Gastrocnemius medialis (tissue), 4 donors: ENCODE results near the gene PDZD4.

ENCODE experiments used
- POLR2A ChIP-seq, 2 donors: fragments of 450-650 bp; IDR thresholded peaks; one replicate each; pipeline ENCODE4 v1.6.1; 2017; ENCODE audit warnings: antibody characterized with exemption in 2 of 2, mild to moderate bottlenecking in 2 of 2, moderate library complexity in 2 of 2
- TF ChIP-seq, protein P1 (sequence below), 5 experiments: fragments of 450-650 bp in 3 of 5; fragments of 200-600 bp in 2 of 5; sonication (generic) in 2 of 5; IDR thresholded peaks in 4 of 5; conservative IDR thresholded peaks in 1 of 5; 1 replicate in 4 of 5; 2 replicates in 1 of 5; pipeline ENCODE4 v1.5.1; 2016 to 2019; ENCODE audit warnings: antibody characterized with exemption in 5 of 5, mild to moderate bottlenecking in 3 of 5, moderate library complexity in 3 of 5

DNA sequence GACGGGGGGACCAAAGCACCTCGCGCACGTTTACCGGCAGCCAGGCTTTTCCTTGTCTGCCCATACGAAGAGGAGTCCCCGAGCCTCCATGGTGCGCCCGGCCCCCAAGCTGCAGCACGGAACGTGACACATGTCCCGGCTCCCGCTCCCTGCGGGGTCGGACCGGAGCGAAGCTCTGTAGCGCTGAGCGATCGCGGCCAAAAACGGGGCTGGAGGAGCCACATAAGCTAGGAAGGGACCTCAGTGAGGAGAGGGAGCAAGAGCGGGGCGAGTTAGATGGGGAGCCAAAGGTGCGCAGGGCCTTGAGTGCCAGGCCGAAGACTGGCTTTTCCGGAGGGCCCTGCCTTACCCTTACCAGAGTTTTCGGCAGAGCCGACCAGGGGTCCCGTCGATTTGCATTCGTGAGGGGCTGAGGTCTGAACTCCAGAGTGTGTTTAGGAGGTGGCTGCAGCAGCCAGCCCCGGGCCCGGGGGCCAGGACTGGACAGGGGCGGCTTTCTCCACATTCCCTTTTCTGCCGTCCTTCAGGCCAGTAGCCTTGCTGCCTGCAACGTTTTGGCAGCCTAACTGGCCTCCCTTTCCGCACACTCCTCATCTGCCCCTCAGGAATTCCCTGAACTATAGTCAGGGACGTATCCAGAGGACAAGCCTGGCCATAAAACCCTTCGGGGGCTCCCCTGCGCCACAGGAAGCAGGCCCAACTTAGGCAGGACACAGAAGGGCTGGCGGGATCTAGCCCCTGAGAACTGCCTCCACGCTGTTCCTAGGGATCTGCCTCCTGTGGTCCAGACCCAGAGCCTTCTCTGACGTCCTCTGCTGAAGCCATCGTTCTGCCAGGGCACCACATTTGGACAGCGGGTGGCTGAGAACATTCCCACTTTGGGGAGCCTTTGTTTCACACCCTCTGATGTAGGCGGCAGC lies 35.2 kb downstream of the PDZD4 start:
- TF ChIP-seq, protein P1, sequence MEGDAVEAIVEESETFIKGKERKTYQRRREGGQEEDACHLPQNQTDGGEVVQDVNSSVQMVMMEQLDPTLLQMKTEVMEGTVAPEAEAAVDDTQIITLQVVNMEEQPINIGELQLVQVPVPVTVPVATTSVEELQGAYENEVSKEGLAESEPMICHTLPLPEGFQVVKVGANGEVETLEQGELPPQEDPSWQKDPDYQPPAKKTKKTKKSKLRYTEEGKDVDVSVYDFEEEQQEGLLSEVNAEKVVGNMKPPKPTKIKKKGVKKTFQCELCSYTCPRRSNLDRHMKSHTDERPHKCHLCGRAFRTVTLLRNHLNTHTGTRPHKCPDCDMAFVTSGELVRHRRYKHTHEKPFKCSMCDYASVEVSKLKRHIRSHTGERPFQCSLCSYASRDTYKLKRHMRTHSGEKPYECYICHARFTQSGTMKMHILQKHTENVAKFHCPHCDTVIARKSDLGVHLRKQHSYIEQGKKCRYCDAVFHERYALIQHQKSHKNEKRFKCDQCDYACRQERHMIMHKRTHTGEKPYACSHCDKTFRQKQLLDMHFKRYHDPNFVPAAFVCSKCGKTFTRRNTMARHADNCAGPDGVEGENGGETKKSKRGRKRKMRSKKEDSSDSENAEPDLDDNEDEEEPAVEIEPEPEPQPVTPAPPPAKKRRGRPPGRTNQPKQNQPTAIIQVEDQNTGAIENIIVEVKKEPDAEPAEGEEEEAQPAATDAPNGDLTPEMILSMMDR (IDR thresholded peaks at IDR 0.05 in 4 of 5, conservative IDR thresholded peaks at IDR 0.05 in 1 of 5), result no peak
- TF ChIP-seq POLR2A (IDR thresholded peaks at IDR 0.05), result no peak
